ENCODE measurements around the gene MACO1.

Gene MACO1

DNA sequence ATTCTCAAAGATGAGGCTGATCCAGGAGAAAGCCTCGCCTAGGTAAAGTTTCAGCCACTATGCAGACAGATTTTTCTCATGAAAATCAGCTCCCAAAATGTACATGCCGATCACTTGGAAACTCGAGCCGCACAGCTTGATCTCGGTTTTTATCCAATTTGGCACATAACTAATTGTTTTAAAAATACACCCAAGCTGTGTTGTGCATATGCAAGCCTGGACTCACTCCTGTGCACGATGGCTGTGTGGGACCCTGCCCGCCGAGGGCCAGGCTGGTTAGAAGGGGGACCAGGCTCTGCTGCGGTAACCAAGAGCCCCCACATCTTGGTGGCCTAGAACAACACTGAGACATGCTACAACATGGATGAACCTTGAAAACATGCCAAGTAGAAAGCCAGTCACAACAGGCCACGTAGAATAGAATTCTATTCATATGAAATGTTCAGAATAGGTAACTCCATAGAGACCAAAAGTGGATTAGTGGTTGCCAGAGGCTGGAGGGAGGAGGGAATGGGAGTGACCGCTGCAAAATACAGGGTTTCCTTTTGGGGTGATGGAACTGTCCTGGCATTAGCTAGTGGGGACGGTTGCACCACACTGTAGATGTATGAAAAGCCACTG is 96.6 kb downstream of the MACO1 start:
- TF ChIP-seq CTCF (conservative IDR thresholded peaks at IDR 0.05) = no peak
- TF ChIP-seq ZFX (IDR thresholded peaks at IDR 0.05) = no peak
- H3K27ac ChIP-seq = no peak overlapping the region

DNA sequence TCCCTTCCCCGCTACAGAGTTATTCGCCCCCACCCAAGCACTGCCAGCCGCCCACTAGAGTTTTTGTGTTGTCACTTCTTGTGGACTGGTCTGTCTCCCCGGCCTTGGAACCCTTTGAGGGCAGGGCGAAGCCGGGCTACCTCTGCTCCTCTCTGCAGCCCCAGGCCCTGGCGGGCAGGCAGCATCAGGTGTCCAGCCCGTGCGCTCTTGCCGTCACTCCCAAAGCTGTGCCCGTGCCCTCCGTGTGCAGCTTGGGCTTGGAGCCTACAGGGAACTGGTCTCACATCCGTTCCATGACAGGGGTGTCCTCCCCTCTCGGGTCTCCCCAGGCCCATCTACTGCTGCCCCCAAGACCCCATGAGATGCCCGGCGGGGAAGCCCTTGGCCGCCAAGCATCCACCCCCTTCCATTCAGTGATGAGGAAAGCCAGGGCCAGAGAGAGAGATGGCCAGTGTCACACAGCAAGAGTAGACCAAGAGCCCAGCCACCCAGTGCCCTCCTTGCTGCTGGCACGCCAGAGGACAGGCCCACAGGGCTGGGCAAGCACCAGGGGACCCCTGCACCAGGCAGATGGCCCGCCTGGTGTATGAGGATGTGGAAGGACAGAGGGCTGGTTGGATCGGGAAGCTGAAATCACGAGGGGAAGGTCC is 97.4 kb downstream of the MACO1 start:
- TF ChIP-seq ZFX (IDR thresholded peaks at IDR 0.05) (no peak), CTCF (conservative IDR thresholded peaks at IDR 0.05) (no peak)
- no peak overlapping the region for H3K27ac ChIP-seq

- no peak overlapping the region for H3K27ac ChIP-seq
- TF ChIP-seq CTCF (conservative IDR thresholded peaks at IDR 0.05) = no peak
- no peak for TF ChIP-seq ZFX (IDR thresholded peaks at IDR 0.05)
Measured at GRCh38 chr1:25528881-25529517, 98.3 kb downstream of the MACO1 start.

GRCh38 chr1:25529518-25530185 is 99.0 kb downstream of the MACO1 start:
- no peak for TF ChIP-seq ZFX (IDR thresholded peaks at IDR 0.05)
- TF ChIP-seq CTCF (conservative IDR thresholded peaks at IDR 0.05) = no peak
- no peak overlapping the region for H3K27ac ChIP-seq

DNA sequence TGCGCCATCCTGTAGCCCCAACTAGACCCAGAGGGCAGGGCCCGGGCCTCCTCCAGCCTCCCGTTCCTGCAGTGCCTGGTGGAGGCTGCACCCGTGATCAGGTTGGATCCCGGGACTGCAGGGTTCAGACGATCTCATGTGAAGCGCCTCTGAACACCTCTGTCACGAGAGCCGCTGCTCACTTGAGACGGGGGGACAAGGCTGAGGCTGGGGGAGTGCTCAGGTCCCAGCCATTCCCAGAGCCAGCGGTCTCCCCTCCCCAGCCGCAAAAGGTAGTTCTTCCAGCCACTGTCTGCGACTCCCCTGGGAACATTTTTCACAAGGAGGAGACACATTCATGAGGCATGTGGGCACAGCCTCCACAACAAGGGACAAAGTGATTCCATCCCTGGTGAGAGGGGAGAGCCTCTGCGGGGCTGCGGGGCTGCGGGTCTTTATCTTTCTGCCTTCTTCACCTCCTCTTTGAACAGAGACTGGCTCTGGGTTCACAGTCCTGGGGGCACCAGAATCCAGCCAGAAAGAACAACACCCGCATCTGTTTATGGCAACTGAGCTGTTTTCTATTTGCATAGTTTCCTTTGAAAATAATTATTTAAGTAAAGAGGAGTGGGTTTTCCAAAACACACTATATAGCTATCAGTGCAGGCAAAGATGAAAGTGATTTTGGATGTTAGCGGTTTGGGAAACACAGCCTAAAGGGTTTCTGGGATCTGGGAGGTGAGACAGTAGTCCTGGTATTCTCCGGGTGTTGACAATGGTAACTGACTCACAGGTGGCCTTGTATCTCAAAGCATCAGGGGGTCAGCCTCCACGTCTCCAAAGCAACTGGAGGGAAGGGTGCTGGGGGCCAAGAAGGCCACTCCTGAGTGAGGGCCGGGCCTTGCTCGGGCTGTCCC is 99.7 kb downstream of the MACO1 start:
- TF ChIP-seq ZFX (IDR thresholded peaks at IDR 0.05) (no peak), CTCF (conservative IDR thresholded peaks at IDR 0.05) (no peak)
- no peak overlapping the region for H3K27ac ChIP-seq

DNA sequence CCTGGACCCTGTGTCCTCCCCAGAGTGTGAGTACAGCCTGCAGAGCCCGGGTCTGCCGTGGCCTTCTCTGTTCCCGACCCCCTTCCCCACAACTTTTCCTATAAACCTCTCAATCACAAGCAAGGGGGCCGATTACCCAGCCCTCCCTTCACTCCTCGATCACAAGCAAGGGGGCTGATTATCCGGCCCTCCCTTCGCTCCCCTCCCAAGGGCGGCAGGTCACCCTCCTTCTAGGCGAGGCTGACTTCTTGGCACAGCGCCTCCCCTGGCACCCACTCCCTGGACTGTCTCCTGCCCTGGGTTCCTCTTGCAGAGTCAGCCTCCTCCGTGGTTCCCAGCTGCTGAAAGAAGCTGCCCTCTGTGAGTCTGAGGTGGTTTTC is 100.4 kb downstream of the MACO1 start:
- H3K27ac ChIP-seq = no peak overlapping the region
- TF ChIP-seq ZFX (IDR thresholded peaks at IDR 0.05) = no peak
- no peak for TF ChIP-seq CTCF (conservative IDR thresholded peaks at IDR 0.05)
